Activated B cell treated with CpG ODN at 0.5 μM for 24 hours (primary cell): Measurements from ENCODE around the gene ZNF578. TPM values are rescaled to one million over a fixed set of nuclear protein-coding genes. Genes with fewer than 3 reads are reported as not detected.
"Not testable (repeated sequence)": the region's sequence is repeated elsewhere in the genome, so short reads cannot be mapped to it uniquely, and the experiment has no call there.

Experiments used
- ATAC-seq: fragments of 200-7000 bp; cut with Tn5 transposase; one replicate; pipeline ENCODE4 v1.10.0; 2021; ENCODE audit warnings: low read depth, mild to moderate bottlenecking, moderate library complexity
- CTCF ChIA-PET: fragments of 350-600 bp; sonication (Branson Sonifier 250); formaldehyde crosslinking; loops from one replicate; lab custom pipeline; 2021; ENCODE audit warnings: antibody characterized with exemption; lab: Charles Lee
- POLR2A ChIA-PET: fragments of 350-600 bp; sonication (Branson Sonifier 250); formaldehyde crosslinking; loops from one replicate; lab custom pipeline; 2021; ENCODE audit warnings: antibody characterized with exemption; lab: Charles Lee
- DNase-seq: peaks from one replicate; pipeline ENCODE4 v3.0.0; 2022
- H3K27ac Mint-ChIP-seq: one replicate; pipeline ENCODE4 v1.8.0; 2020; ENCODE audit warnings: mixed read lengths
- H3K27me3 Mint-ChIP-seq: one replicate; pipeline ENCODE4 v1.8.0; 2021; ENCODE audit warnings: mixed read lengths
- H3K36me3 Mint-ChIP-seq: one replicate; pipeline ENCODE4 v1.8.0; 2021; ENCODE audit warnings: low read depth, mixed read lengths
- H3K4me1 Mint-ChIP-seq: one replicate; pipeline ENCODE4 v1.8.0; 2021; ENCODE audit warnings: mixed read lengths
- H3K4me3 Mint-ChIP-seq: one replicate; pipeline ENCODE4 v1.8.0; 2020; ENCODE audit warnings: mild to moderate bottlenecking, mixed read lengths
- H3K9me3 Mint-ChIP-seq: one replicate; pipeline ENCODE4 v1.8.0; 2020; ENCODE audit warnings: mixed read lengths
- CTCF ChIP-seq: fragments of 200-600 bp; IDR thresholded peaks from one replicate; pipeline ENCODE4 v1.8.0; 2022; ENCODE audit warnings: antibody characterized with exemption, mild to moderate bottlenecking
- intact Hi-C: fragments of 100-400 bp; cut with micrococcal nuclease; formaldehyde crosslinking; loops from one replicate; pipeline ENCODE4 v1.15.1; 2024
- total RNA-seq: library from RNA; stranded (reverse); gene quantifications from 2 replicates; pipeline ENCODE4 v1.2.3, GENCODE V29; 2022

The ZNF578 gene
- total RNA-seq, 1 donor from 2014 or later: 2.8 TPM

GRCh38 chr19:52524086-52524485, 70.7 kb downstream of the ZNF578 start:
- ChIA-PET CTCF (interaction anchor here (0.6 kb wide), 1 partner anchor 72 kb away, joined by 3 read pairs; no protein-coding TSS in a partner anchor), POLR2A (no interaction called here)
- intact Hi-C loops: no loop called here
- no peak overlapping the region for H3K4me3 Mint-ChIP-seq
- peaks cover 8% of the 10 kb centered on the region for H3K27me3 Mint-ChIP-seq
- DNase-seq (no peak), ATAC-seq (no peak)
- H3K27ac Mint-ChIP-seq: no peak overlapping the region
- peaks cover 16% of the 10 kb centered on the region for H3K9me3 Mint-ChIP-seq
- no peak for TF ChIP-seq CTCF
- peaks cover 19% of the 10 kb centered on the region for H3K4me1 Mint-ChIP-seq
- peaks cover 14% of the 10 kb centered on the region for H3K36me3 Mint-ChIP-seq

DNA sequence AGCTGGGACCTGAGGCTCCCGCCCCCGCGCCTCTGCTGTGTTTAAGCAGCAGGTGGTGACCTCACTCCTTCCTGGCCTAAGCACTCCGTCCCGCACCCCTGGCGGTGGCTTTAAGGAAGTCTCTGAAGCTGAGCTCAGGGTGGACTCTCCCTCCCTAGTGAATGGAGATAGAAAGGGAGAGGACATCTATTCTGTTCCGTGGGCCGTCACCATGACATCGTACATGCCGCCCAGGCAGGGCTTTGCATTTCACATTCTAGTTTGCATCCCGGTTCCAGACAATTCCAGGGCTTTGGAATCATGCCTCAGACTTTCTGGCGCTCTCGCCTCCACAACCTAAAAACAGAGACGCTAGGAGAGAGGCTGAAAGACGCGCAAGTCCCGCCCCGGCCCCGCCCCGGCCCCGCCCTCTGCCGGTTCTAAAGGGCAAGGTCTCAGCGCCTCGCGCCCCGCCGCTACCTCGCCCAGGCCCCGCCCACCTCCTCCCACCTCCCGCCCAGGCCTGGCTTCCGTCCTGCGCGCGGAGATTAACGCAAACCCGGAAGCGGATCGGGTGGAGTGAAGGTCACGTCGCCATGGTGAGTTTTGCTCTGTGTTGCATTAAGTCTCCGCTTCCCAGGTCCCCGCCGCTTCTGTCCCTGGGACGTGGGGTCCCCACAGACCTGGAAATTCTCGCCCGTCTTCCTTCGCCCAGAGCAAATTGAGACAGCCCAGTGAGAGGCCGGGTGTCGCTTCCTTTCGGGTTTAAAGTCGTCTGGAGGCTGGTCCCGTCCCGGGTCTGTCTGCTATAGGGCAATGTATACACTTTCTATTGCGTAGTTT, 74.0 kb downstream of the ZNF578 start, which contains the start of gene ZNF808:
ZNF808 (plus strand) TSS at position 535 of the 822 bp plus-strand sequence. CDS start 15,617 bp downstream, outside the sequence.
- Mint-ChIP-seq H3K27ac (peak within 1 kb of the TSS; percentile 98), H3K4me1 (peaks cover 25% of the 10 kb centered on the region), H3K27me3 (no peaks in the 10 kb centered on the region), H3K36me3 (peaks cover 23% of the 10 kb centered on the region), H3K4me3 (peak within 1 kb of the TSS; percentile 98), H3K9me3 (peaks cover 5% of the 10 kb centered on the region)
- no peak for TF ChIP-seq CTCF
- intact Hi-C loops: loop anchor here (1.0 to 5.0 kb wide), 12 partner anchors 8 to 415 kb away; partner anchors contain the start of genes ZNF480, ZNF528, ZNF600 and ZNF611
- ChIA-PET CTCF (interaction anchor here (0.6 kb wide), 1 partner anchor 183 kb away, joined by 3 read pairs; no protein-coding TSS in a partner anchor), POLR2A (interaction anchor here (0.6 to 1.0 kb wide), 9 partner anchors 8 to 1674 kb away, joined by 3 to 9 read pairs (median 3); partner anchors contain the start of genes RPS9, ZNF765 and ZNF880)
- DNase-seq (peak; percentile 79), ATAC-seq (peak; percentile 89)

DNA sequence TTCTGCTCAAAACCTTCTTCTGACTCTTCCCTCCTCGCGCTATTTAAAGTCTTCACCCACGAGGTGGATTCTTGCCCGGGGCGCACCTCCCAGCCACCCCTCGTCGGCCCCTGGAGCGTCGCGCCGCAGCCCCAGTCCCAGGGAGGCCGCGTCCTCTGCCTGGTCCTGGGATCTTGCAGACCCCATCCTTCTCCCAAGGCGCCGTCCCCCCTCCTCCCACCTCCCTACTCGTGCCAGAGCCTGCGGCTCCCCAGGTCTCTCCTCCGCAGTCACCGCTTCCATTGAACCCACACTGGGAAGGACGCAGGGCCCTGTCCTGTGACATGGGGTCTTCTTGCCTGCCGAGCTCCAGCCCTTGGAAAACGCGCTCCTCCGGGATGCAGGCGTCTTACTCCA, 74.6 kb downstream of the ZNF578 start:
- intact Hi-C loops: loop anchor here (1.0 to 5.0 kb wide), 12 partner anchors 7 to 414 kb away; partner anchors contain the start of genes ZNF480, ZNF528, ZNF600 and ZNF611
- peaks cover 29% of the 10 kb centered on the region for H3K36me3 Mint-ChIP-seq
- ATAC-seq: no peak
- ChIA-PET CTCF (no interaction called here), POLR2A (no interaction called here)
- peaks cover 3% of the 10 kb centered on the region for H3K9me3 Mint-ChIP-seq
- peaks cover 25% of the 10 kb centered on the region for H3K4me1 Mint-ChIP-seq
- no peaks in the 10 kb centered on the region for H3K27me3 Mint-ChIP-seq
- no peak for DNase-seq
- peak overlapping the region; percentile 98 for H3K4me3 Mint-ChIP-seq
- TF ChIP-seq CTCF: no peak
- H3K27ac Mint-ChIP-seq: peak overlapping the region; percentile 98

- no peak for ATAC-seq
- no peak for TF ChIP-seq CTCF
- intact Hi-C loops: no loop called here
- peaks cover 39% of the 10 kb centered on the region for H3K36me3 Mint-ChIP-seq
- H3K4me1 Mint-ChIP-seq: peaks cover 35% of the 10 kb centered on the region
- no peaks in the 10 kb centered on the region for H3K9me3 Mint-ChIP-seq
- H3K4me3 Mint-ChIP-seq: no peak overlapping the region
- H3K27ac Mint-ChIP-seq: no peak overlapping the region
- POLR2A ChIA-PET: no interaction called here
- no peak for DNase-seq
- H3K27me3 Mint-ChIP-seq: no peaks in the 10 kb centered on the region
- CTCF ChIA-PET: no interaction called here
Observed at GRCh38 chr19:52532480-52532879, 79.1 kb downstream of the ZNF578 start.

GRCh38 chr19:52533901-52534300, 80.5 kb downstream of the ZNF578 start:
- Mint-ChIP-seq H3K9me3 (no peaks in the 10 kb centered on the region), H3K4me1 (peaks cover 26% of the 10 kb centered on the region), H3K27ac (no peak overlapping the region), H3K4me3 (no peak overlapping the region), H3K27me3 (no peaks in the 10 kb centered on the region), H3K36me3 (peaks cover 29% of the 10 kb centered on the region)
- POLR2A ChIA-PET: interaction anchor here (0.6 to 1.4 kb wide), 2 partner anchors 37 to 1050 kb away, joined by 3 to 4 read pairs; no protein-coding TSS in a partner anchor
- no peak for TF ChIP-seq CTCF
- intact Hi-C loops: no loop called here
- DNase-seq: no peak
- no peak for ATAC-seq
- CTCF ChIA-PET: no interaction called here

- POLR2A ChIA-PET: interaction anchor here (0.7 kb wide), 3 partner anchors 8 to 139 kb away, joined by 3 to 8 read pairs (median 5); partner anchors contain the start of gene ZNF808
- H3K27ac Mint-ChIP-seq: peak overlapping the region; percentile 86
- H3K27me3 Mint-ChIP-seq, H3K9me3 Mint-ChIP-seq, CTCF ChIA-PET, DNase-seq: not testable (repeated sequence)
- peaks cover 33% of the 10 kb centered on the region for H3K36me3 Mint-ChIP-seq
- ATAC-seq: peak; percentile 1
- intact Hi-C loops: loop anchor here (1.0 to 5.0 kb wide), 4 partner anchors 8 to 567 kb away; partner anchors contain the start of genes ZNF160, ZNF808 and ZNF816
- peaks cover 23% of the 10 kb centered on the region for H3K4me1 Mint-ChIP-seq
- H3K4me3 Mint-ChIP-seq: peak overlapping the region; percentile 92
Observed at GRCh38 chr19:52535385-52535770, 82.0 kb downstream of the ZNF578 start.
